ENCODE measurements around the gene RAP1GAP. TPM values are rescaled to one million over a fixed set of nuclear protein-coding genes. Genes with fewer than 3 reads are reported as not detected.

Gene RAP1GAP
- total RNA-seq, 1 donor from 2014 or later = 3.9 TPM

GRCh38 chr1:21625390-21626190 lies 43.6 kb downstream of the RAP1GAP start:
- DNase-seq = no peak

GRCh38 chr1:21624571-21625389 lies 44.4 kb downstream of the RAP1GAP start:
- no peak for DNase-seq

GRCh38 chr1:21623410-21623961 lies 45.7 kb downstream of the RAP1GAP start:
- no peak for DNase-seq

GRCh38 chr1:21622466-21623315 lies 46.5 kb downstream of the RAP1GAP start:
- DNase-seq = no peak

DNA sequence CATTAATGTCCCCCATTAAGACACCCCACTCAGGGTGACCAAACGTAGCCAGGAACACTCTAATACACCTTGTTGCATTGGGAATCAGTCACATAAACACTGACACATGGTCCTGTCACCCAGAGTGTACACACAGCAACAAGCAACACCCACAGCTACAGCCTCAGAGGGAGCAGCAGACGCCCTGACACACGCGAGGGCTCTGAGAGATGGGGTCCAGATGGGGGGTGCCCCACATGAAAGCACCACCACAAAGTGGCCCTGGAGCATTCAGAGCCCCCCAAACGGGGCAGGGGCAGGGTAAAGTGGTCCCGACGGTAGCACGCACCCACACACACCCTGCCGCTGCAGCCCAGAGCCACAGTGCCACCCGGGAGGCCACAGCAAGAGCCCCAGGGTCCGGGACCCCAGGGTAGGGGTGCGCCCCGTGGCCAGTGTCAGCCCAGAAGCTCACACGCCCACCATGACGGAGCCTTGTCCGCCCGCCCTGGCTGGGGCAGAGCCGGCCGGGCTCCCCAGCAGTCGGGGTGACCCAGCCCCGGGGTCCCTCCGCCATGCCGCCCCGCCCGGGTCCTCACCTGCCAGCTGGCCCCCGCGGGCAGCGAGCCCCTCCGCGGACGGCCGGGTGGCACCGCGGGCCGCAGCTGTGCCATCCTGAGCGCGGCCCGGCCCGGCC lies 47.3 kb downstream of the RAP1GAP start:
- no peak for DNase-seq

DNA sequence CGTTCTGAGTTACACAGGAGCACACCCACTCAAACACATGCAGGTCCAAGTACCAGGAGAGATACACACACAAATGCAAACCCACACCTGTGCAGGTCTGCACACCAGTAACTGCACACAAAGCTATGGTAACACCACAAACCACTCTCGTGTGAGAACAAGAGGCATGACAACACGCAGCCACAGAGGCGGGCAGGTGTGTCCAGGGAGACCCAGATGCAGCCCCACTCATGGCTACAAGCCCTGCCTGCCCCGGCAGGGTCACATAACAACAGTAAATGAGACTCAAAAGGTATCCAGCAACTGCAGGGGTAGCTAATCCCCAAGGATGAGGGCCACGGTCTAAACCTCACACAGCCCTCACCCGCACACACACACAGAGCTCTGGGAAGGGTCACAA lies 48.1 kb downstream of the RAP1GAP start:
- DNase-seq = no peak

DNA sequence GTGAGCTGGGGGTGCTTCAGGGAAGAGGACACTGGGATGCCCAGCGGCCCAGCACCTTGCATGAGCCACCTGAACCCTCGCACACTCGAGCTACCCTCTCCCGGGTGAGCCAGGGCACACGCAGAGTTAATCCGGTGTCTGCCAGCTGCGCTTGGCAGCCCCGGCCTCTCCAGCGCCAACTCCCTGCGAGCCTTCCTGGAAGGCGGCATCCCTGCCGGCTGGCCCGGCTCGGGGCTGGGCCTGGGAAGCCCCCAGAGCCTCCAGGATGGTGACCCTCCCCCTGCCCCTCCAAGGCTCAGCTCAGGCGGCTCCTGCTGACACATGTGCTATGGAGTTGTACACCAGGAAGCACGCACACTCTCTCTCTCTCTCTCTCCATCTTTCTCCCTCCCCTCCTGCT lies 48.7 kb downstream of the RAP1GAP start:
- DNase-seq = no peak

DNA sequence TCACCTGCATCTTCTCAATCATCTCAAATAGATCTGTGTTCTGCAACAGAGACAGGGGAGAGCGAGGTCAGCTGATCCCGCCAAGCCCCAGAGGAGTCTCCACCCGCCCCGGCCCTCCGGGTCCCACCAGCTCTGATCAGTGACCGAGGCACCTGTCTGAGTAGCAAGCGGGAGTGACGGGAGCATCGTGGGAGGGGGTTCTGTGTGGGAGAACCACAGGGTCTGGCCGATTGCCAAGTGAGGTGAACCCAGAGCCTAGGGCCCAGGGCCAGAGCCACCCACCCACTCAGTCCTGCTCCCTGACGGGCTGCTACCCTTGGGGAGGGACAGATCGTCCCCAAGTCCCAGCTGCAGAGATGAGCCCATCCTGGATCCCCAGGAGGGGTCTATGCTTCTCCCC lies 49.1 kb downstream of the RAP1GAP start:
- DNase-seq = no peak

DNA sequence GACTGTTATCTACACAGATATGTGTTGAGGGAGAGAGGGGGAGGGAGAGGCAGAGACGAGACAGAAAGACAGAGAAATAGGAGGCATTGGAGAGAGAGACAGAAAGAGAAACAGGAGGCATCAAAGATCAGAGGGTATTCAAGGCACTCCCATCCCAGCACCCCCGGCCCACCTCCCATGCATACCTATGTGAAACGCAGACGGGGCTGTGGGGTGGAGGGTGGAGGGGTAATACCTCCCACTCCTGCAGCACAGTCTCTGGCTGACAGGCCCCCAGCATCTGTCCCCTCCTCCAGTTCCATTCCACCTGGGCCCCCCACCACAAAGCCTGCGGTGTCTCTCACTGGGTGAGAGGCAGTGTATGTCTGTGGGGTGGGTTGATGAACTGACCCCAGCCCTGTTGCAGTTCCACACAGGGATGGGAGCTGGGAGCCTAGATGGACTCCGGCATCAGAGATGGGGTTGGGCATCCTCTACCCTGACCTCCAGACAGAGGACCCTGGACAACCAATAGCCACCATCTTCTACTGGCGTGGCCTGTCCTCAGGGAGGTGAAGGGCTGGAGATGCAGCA lies 49.7 kb downstream of the RAP1GAP start:
- DNase-seq = no peak

- no peak for DNase-seq
Observed at GRCh38 chr1:21618561-21619374, 50.4 kb downstream of the RAP1GAP start.

DNA sequence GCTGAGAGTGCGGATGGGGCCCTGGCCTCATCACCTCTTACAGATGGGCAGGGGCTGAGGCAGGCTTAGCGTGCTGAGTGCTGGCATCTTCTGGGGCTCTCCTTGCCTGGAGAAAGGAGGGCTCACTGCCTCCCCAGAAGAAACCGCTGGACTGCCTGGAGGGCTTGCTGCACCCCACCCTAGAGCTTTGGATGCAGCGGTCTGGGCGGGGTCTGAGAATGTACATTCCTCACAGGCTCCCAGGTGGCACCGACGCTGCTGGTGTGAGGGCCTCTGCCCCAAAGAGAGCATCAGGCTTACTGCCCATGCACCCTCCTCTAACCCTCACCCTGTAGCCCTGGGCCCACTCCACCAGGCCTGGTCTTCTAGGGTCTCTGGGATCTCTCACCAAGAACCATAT lies 51.1 kb downstream of the RAP1GAP start:
- DNase-seq = no peak

DNA sequence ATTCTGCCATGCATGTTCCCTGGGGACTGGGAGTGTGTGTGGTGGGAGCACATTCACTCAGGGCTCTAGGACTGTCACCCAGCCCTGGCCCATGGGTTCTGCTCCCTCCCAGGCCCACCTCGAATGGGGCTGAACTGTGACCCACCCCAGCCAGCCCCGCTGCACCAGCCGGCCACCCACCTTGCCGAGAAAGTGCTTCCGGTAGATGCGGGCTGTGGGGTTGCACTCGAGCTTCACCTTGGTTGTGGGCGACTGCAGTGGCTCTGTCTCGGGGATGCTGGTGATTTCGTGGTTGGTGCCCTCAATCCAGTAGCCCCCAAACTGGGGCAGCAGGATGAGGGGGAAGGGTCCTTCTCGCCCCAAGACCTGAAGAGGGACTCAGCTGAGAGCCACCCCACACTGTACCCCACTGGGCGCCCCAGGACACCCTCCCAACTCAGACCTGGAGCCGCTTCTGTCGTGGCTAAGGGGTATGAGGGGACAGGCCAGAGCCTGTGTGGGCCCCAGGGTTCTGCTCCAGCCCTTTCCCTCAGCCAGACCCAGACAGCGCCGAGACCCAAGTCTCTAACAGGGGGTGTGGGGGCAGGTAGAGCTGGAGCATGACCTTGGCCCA lies 51.9 kb downstream of the RAP1GAP start:
- DNase-seq = no peak

- no peak for DNase-seq
Observed at GRCh38 chr1:21616372-21616771, 52.8 kb downstream of the RAP1GAP start.

DNA sequence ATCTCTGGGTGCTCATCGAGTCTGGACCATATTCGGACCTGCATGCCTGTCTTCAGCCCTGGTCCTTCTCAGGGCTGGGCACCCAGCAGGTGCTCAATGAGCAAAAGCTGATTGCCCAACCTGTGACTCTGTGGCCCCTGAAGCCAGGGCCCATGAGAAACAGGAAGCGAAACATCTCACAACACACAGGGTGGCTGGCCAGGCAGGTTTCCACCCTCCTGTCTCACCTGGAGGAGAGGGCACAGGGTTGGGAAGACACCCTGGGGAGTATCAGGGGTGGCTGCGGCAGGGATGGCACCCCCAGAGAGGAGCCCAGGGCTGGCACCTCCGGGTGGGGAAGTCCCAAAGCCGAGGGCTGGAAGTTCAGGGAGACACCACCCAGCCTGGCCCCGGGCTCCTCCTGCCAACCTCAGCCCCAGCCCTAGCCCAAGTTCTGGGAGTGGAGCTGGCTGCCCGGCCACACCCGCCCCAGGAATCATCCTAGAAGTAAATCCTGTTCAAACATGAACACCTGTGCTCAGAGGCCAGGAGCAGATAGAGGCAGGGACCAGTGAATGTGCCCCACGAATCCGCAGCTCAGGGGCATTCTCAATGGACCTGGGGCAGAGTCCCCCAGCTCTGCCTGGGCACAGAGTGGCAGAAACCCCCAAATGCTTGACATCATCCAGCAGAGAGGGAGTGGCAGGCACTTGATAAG lies 54.6 kb downstream of the RAP1GAP start:
- DNase-seq = no peak

DNA sequence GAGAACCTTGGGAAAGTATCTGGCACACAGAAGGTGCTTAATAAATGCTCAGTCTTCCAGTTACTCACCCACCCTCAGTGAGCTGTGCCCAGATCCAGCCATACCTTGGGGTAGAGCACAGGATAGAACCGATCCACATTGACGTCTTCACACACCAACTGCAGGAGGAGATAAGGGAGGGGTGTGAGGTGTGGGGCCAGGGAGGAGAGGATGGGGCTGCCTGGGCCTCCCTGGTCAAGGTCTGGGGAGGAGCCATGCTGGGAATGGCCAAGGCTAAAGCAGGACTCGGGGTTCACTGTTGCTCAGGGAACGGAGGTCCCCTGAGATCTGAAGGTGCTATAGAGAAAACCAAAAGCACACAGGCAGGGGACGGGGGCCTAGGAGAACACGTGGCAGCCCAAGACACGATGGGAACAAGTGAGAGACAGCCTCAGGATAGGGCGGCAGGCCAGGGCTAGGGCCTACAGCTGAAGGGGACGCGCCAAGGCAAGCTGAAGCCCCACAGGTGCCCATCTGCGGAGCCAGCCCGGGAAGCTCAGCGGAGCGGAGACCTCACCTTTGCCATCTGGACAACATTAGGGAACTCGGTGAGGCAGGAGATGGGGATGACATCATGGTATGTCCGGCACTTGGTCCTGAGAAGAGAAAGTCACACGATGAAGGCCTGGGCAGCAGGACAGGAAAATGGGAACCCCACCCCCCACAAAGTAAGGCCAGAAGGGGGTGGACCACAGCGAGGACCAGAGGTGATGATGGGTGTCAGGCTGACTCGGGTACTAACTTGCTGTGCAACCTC lies 55.9 kb downstream of the RAP1GAP start:
- DNase-seq = no peak

GRCh38 chr1:21612057-21612456 lies 57.1 kb downstream of the RAP1GAP start:
- DNase-seq = no peak

DNA sequence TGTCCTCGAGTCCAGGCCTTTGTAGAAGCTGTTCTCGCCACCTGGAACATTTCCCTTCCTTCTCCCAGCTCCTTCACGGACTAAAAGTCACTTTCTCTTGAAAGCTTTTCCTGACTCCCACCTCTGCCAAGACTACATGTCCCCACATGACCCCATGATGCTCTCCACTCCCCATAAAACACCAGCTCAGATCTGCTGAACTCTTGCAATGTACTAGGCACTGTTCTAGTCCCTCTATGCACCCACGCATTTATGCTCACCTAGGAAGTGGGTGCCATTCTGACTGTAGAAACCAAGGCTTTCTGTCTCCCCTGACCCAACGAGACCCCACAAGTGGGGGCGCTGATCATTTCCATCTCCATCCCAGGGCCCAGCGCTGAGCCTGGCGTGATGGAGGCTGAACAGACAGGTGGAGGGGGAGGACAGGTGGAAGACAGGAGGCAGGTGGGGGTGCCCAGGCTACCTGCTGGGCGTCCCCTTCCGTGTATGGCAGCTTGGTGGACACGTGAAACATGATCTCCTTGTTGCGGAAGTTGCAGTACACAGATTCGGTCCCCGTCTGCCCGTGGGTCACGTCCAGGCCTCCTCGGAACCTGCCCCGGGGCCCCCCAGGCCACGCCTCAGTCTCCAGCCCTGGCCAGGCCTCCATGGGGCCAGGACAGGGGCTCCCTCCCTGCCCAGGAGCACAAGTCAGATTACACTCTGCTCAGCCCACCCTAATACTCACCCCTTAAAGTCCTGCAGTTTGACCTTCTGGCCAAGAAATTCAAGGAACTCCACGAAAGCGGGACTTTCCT lies 58.0 kb downstream of the RAP1GAP start:
- no peak for DNase-seq

DNA sequence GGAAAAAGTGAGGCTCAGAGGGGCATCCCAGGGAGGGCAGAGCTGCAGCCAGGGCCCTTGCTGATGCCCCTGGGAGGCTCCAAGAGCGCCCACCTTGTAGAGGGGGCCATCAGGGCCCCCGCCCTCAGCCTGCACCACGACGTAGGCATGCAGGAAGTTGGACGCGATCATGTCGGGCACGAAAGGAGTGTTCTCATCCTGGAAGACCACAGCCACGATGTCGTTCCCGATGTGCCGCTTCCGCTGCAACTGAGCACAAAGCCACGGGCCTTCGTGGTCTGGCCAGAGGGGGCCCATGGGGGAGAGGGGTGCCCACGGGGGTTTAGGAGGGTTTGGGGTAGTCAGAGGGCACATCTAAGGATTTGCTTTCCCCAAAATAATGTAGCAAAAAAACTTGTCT lies 59.1 kb downstream of the RAP1GAP start:
- DNase-seq = no peak

Data from skin of body (tissue), 2 donors.